Endothelial cell (in vitro differentiated cells): ENCODE results near the gene USP49. TPM values are rescaled to one million over a fixed set of nuclear protein-coding genes. Genes with fewer than 3 reads are reported as not detected.
A peak's percentile ranks its signal among the peaks of the same experiment; 100 is the strongest.

ENCODE experiments used
- DNase-seq: peaks from one replicate; pipeline ENCODE4 v3.0.0; 2021; ENCODE audit warnings: low spot score
- H3K27ac Mint-ChIP-seq: one replicate; pipeline ENCODE4 v1.8.0; 2021; ENCODE audit warnings: mixed read lengths, inconsistent platforms; ENCODE audit not compliant: unreplicated experiment
- H3K27me3 Mint-ChIP-seq: one replicate; pipeline ENCODE4 v1.8.0; 2021; ENCODE audit warnings: mild to moderate bottlenecking, moderate library complexity, mixed read lengths, inconsistent platforms; ENCODE audit not compliant: unreplicated experiment
- H3K36me3 Mint-ChIP-seq: one replicate; pipeline ENCODE4 v1.8.0; 2021; ENCODE audit warnings: mild to moderate bottlenecking, low read depth, mixed read lengths, inconsistent platforms; ENCODE audit not compliant: unreplicated experiment
- H3K4me1 Mint-ChIP-seq: one replicate; pipeline ENCODE4 v1.8.0; 2021; ENCODE audit warnings: mild to moderate bottlenecking, mixed read lengths, inconsistent platforms; ENCODE audit not compliant: unreplicated experiment
- H3K4me3 Mint-ChIP-seq: one replicate; pipeline ENCODE4 v1.8.0; 2021; ENCODE audit warnings: mild to moderate bottlenecking, mixed read lengths, inconsistent platforms; ENCODE audit not compliant: unreplicated experiment
- H3K9me3 Mint-ChIP-seq: one replicate; pipeline ENCODE4 v1.8.0; 2021; ENCODE audit warnings: mixed read lengths, inconsistent platforms; ENCODE audit not compliant: unreplicated experiment
- total RNA-seq: library from RNA; stranded (reverse); fragmentation: NEBNext Ultra II Directional; extraction: Animal tissue kit (Norgen Biotek cat#: 25700); gene quantifications from one replicate; pipeline ENCODE4 v1.2.1, GENCODE V29; 2021; ENCODE audit not compliant: unreplicated experiment
- TF ChIP-seq, protein P1 (sequence below): fragments of 200-600 bp; sonication (generic); IDR thresholded peaks from one replicate; pipeline ENCODE4 v1.5.0; 2021; ENCODE audit warnings: antibody characterized with exemption; ENCODE audit not compliant: unreplicated experiment

The USP49 gene
- total RNA-seq, 1 donor from 2014 or later, result 7.1 TPM

DNA sequence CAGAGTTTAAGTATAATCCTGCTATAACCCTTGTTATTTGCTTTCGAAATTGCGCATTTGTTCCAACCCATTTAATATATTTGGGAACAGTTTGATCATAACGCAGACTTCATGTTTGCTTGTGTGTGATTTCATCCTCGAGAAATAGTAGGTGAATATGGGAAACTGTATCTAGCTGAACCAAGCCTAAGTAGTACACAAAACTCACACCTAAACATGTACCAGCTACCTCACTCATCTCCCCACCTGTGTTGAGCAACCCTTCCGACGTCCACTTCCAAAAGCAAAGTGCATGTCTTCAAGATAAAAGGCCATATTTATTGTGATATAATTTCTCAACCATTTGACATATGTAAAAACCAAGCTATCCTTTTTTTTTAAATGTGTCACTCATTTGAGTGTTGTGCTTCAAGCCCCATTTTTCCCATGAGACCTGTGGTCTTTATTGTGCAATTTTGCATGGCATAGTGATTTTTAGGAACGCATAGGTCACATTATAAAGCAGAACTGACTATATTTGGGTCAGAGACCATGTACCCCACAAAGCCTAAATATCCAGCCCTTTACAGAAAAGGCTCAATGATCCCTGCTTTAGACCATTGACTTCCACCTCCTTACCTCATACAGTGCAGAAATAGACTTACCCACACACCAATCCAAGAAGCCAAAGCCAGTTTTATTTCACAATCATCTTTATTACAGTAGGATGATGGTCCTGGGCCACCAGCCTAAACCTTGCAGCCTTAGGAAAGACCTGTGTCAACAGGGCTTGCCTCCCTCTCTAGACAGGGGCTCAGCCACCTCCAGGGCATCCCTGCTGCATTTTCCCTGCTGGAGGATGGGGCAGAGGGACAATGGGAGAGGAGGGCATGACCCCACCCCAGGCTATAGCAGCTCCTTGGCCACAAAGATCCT lies 39.4 kb upstream of the USP49 start:
- no peak for DNase-seq
- peak overlapping the region; percentile 4 for H3K4me3 Mint-ChIP-seq
- peaks cover 19% of the 10 kb centered on the region for H3K4me1 Mint-ChIP-seq
- H3K27me3 Mint-ChIP-seq, result peaks cover 2% of the 10 kb centered on the region
- TF ChIP-seq, protein P1, sequence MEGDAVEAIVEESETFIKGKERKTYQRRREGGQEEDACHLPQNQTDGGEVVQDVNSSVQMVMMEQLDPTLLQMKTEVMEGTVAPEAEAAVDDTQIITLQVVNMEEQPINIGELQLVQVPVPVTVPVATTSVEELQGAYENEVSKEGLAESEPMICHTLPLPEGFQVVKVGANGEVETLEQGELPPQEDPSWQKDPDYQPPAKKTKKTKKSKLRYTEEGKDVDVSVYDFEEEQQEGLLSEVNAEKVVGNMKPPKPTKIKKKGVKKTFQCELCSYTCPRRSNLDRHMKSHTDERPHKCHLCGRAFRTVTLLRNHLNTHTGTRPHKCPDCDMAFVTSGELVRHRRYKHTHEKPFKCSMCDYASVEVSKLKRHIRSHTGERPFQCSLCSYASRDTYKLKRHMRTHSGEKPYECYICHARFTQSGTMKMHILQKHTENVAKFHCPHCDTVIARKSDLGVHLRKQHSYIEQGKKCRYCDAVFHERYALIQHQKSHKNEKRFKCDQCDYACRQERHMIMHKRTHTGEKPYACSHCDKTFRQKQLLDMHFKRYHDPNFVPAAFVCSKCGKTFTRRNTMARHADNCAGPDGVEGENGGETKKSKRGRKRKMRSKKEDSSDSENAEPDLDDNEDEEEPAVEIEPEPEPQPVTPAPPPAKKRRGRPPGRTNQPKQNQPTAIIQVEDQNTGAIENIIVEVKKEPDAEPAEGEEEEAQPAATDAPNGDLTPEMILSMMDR, result no peak
- peak overlapping the region; percentile 4 for H3K27ac Mint-ChIP-seq
- H3K36me3 Mint-ChIP-seq, result peaks cover 28% of the 10 kb centered on the region
- H3K9me3 Mint-ChIP-seq, result no peaks in the 10 kb centered on the region

DNA sequence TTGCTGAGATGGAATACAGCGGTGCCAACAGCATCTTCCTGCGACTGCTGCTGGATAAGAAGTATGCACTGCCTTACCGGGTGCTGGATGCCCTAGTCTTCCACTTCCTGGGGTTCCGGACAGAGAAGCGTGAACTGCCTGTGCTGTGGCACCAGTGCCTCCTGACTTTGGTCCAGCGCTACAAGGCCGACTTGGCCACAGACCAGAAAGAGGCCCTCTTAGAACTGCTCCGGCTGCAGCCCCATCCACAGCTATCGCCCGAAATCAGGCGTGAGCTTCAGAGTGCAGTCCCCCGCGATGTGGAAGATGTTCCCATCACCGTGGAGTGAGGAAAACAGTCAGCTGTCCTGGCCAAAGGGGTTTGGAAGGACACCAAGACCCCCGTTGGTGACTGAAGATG lies 37.2 kb upstream of the USP49 start:
- H3K36me3 Mint-ChIP-seq, result peaks cover 31% of the 10 kb centered on the region
- H3K4me1 Mint-ChIP-seq, result peaks cover 7% of the 10 kb centered on the region
- no peaks in the 10 kb centered on the region for H3K9me3 Mint-ChIP-seq
- TF ChIP-seq, protein P1, result no peak
- no peak overlapping the region for H3K4me3 Mint-ChIP-seq
- no peak for DNase-seq
- H3K27me3 Mint-ChIP-seq, result no peaks in the 10 kb centered on the region
- no peak overlapping the region for H3K27ac Mint-ChIP-seq

DNA sequence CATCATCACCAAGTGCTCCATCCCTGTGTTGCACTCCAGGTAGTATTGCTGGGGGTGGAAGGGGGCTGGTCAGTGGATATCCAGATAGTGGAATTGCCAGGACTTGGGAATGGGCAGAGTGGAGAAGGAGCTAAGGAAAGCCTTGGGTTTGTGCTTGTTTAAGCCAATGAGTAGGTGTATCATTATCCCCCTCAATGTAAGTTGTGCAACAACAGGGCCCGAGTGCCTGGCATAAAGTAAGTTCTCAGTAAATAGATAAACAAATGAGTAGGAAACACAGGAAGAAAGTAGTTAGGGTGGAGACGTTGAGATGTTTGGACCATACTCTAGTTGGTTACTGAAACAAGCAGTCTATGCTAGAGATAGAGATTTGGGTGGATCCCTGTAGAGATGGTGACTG lies 36.6 kb upstream of the USP49 start:
- H3K9me3 Mint-ChIP-seq, result no peaks in the 10 kb centered on the region
- peaks cover 3% of the 10 kb centered on the region for H3K4me1 Mint-ChIP-seq
- TF ChIP-seq, protein P1, result no peak
- no peak for DNase-seq
- no peaks in the 10 kb centered on the region for H3K27me3 Mint-ChIP-seq
- no peak overlapping the region for H3K27ac Mint-ChIP-seq
- H3K4me3 Mint-ChIP-seq, result no peak overlapping the region
- H3K36me3 Mint-ChIP-seq, result peaks cover 31% of the 10 kb centered on the region

DNA sequence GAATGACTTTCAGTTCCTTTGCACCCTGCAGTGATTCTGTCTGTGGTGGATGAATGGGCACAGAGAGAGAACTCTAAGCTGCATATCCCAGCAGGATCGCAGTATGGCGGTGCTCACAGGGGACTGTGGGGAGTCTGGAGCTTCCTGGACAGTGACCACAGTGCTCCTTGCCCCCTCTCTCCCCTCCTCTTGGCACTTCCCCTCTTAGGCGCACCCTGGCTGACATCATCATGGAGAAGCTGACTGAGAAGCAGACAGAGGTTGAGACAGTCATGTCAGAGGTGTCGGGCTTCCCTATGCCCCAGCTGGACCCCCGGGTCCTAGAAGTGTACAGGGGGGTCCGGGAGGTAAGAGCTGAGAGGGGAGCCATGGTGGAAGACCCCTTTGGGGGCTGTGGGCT lies 34.7 kb upstream of the USP49 start:
- no peaks in the 10 kb centered on the region for H3K4me1 Mint-ChIP-seq
- DNase-seq, result no peak
- no peaks in the 10 kb centered on the region for H3K9me3 Mint-ChIP-seq
- TF ChIP-seq, protein P1, result no peak
- H3K36me3 Mint-ChIP-seq, result peaks cover 32% of the 10 kb centered on the region
- no peak overlapping the region for H3K4me3 Mint-ChIP-seq
- no peaks in the 10 kb centered on the region for H3K27me3 Mint-ChIP-seq
- no peak overlapping the region for H3K27ac Mint-ChIP-seq

DNA sequence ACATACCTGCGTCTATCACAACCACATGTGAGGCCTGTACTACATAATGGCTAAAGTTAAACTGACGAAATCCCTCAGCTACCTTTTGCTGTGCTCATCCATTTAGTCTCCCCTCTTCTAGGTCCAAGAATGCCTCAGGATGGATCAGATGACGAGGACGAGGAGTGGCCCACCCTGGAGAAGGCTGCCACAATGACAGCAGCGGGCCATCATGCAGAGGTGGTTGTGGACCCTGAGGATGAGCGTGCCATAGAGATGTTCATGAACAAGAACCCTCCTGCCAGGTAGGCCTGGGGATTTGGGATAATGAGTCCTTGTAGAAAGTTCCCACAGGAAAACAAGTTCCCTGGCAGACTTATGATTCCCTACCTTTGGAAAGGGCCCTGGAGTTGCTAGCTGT lies 32.1 kb upstream of the USP49 start:
- Mint-ChIP-seq H3K27me3 (no peaks in the 10 kb centered on the region), H3K27ac (no peak overlapping the region)

More for the DNA sequence above, 32.1 kb upstream of the USP49 start:
- peaks cover 8% of the 10 kb centered on the region for H3K4me1 Mint-ChIP-seq
- DNase-seq, result no peak
- H3K36me3 Mint-ChIP-seq, result peaks cover 27% of the 10 kb centered on the region
- TF ChIP-seq, protein P1, result no peak
- H3K4me3 Mint-ChIP-seq, result no peak overlapping the region
- H3K9me3 Mint-ChIP-seq, result no peaks in the 10 kb centered on the region
